Sigmoid colon (tissue), 4 donors: ENCODE data around the gene ACSF2.

Source experiments
- POLR2A ChIP-seq, 2 donors: fragments of 450-650 bp; IDR thresholded peaks; one replicate each; pipeline ENCODE4 v1.6.1; 2016; ENCODE audit warnings: antibody characterized with exemption in 2 of 2, mild to moderate bottlenecking in 2 of 2, moderate library complexity in 2 of 2
- POLR2AphosphoS5 ChIP-seq, 4 donors: sonication (generic); formaldehyde crosslinking; IDR thresholded peaks; one replicate each; pipeline ENCODE4 v1.6.1; 2017; ENCODE audit warnings: antibody characterized with exemption in 4 of 4
- TF ChIP-seq, protein P1 (sequence below), 4 experiments: fragments of 450-650 bp in 3 of 4; fragments of 200-600 bp in 1 of 4; IDR thresholded peaks; one replicate each; pipeline ENCODE4 v1.5.1; 2016 to 2019; ENCODE audit warnings: antibody characterized with exemption in 4 of 4, mild to moderate bottlenecking in 3 of 4, moderate library complexity in 2 of 4

- TF ChIP-seq, protein P1, sequence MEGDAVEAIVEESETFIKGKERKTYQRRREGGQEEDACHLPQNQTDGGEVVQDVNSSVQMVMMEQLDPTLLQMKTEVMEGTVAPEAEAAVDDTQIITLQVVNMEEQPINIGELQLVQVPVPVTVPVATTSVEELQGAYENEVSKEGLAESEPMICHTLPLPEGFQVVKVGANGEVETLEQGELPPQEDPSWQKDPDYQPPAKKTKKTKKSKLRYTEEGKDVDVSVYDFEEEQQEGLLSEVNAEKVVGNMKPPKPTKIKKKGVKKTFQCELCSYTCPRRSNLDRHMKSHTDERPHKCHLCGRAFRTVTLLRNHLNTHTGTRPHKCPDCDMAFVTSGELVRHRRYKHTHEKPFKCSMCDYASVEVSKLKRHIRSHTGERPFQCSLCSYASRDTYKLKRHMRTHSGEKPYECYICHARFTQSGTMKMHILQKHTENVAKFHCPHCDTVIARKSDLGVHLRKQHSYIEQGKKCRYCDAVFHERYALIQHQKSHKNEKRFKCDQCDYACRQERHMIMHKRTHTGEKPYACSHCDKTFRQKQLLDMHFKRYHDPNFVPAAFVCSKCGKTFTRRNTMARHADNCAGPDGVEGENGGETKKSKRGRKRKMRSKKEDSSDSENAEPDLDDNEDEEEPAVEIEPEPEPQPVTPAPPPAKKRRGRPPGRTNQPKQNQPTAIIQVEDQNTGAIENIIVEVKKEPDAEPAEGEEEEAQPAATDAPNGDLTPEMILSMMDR (IDR thresholded peaks at IDR 0.05): no peak
- no peak for TF ChIP-seq POLR2AphosphoS5 (IDR thresholded peaks at IDR 0.05)
- TF ChIP-seq POLR2A (IDR thresholded peaks at IDR 0.05): no peak
Observed at GRCh38 chr17:50466371-50467113, 40.5 kb downstream of the ACSF2 start.
